B cell (primary cell): ENCODE measurements around the gene CDHR5. TPM values are rescaled to one million over a fixed set of nuclear protein-coding genes. Genes with fewer than 3 reads are reported as not detected.

Experiments used
- ATAC-seq: fragments of 200-7000 bp; cut with Tn5 transposase; one replicate; pipeline ENCODE4 v1.10.0; 2021; ENCODE audit warnings: low read depth, mild to moderate bottlenecking, moderate number of reproducible peaks, moderate library complexity
- CTCF ChIA-PET: fragments of 350-600 bp; sonication (Branson Sonifier 250); formaldehyde crosslinking; loops from one replicate; lab custom pipeline; 2021; ENCODE audit warnings: antibody characterized with exemption, inconsistent platforms; lab: Charles Lee
- POLR2A ChIA-PET: fragments of 350-600 bp; sonication (Branson Sonifier 250); formaldehyde crosslinking; loops from one replicate; lab custom pipeline; 2021; ENCODE audit warnings: antibody characterized with exemption; lab: Charles Lee
- DNase-seq: peaks from one replicate; pipeline ENCODE4 v3.0.0; 2013
- H2AFZ ChIP-seq: 2 replicates; pipeline ENCODE4 v1.6.1; 2012; ENCODE audit warnings: mild to moderate bottlenecking, low read depth, low read length; ENCODE audit not compliant: insufficient read depth, poor library complexity, severe bottlenecking
- H3K27ac ChIP-seq, 2 donors: 1 replicate in 1 of 2; 2 replicates in 1 of 2; pipeline ENCODE4 v1.5.1; 2012 to 2013; ENCODE audit warnings: low read length in 2 of 2, mild to moderate bottlenecking in 2 of 2, moderate library complexity in 1 of 2
- H3K27me3 ChIP-seq, 4 experiments: fragments of 200-600 bp in 1 of 4; sonication (generic) in 1 of 4; replicated peaks in 1 of 4; 1 replicate in 2 of 4; 2 replicates in 2 of 4; pipeline versions ENCODE4 v1.6.1 to v1.7.0; 2013 to 2016; ENCODE audit warnings: low read length in 3 of 4, mild to moderate bottlenecking in 2 of 4, mixed read lengths in 1 of 4, moderate library complexity in 1 of 4; ENCODE audit not compliant: insufficient read depth in 4 of 4, control insufficient read depth in 3 of 4; ENCODE audit errors: control extremely low read depth in 1 of 4
- H3K36me3 ChIP-seq, 2 experiments: replicated peaks in 1 of 2; 1 replicate in 1 of 2; 2 replicates in 1 of 2; pipeline versions ENCODE4 v1.6.1 to v1.7.1; 2013; ENCODE audit warnings: low read length in 1 of 2; ENCODE audit not compliant: insufficient read depth in 2 of 2, control insufficient read depth in 1 of 2; ENCODE audit errors: control extremely low read depth in 1 of 2, extremely low read depth in 1 of 2
- H3K4me1 ChIP-seq, 2 donors: fragments of 200-600 bp in 1 of 2; sonication (generic) in 1 of 2; 1 replicate in 1 of 2; 2 replicates in 1 of 2; pipeline versions ENCODE4 v1.5.1 to v1.6.1; 2013 to 2017; ENCODE audit warnings: low read length in 2 of 2; ENCODE audit not compliant: control insufficient read depth in 2 of 2, insufficient read depth in 2 of 2
- H3K4me2 ChIP-seq: replicated peaks from 2 replicates; pipeline ENCODE3; 2012; ENCODE audit warnings: mild to moderate bottlenecking, low read depth, low read length; ENCODE audit not compliant: poor library complexity, severe bottlenecking
- H3K4me3 ChIP-seq, 5 experiments: fragments of 200-600 bp in 1 of 5; sonication (generic) in 1 of 5; 1 replicate in 3 of 5; 2 replicates in 2 of 5; pipeline versions ENCODE4 v1.5.1 to v1.7.0; 2011 to 2016; ENCODE audit warnings: low read length in 4 of 5, mild to moderate bottlenecking in 4 of 5, low read depth in 2 of 5, control low read depth in 1 of 5, moderate library complexity in 1 of 5; ENCODE audit not compliant: insufficient read depth in 1 of 5; ENCODE audit errors: control extremely low read depth in 1 of 5, extremely low read depth in 1 of 5
- H3K79me2 ChIP-seq: fragments of 200-600 bp; sonication (generic); one replicate; pipeline ENCODE4 v1.6.0; 2016; ENCODE audit warnings: low read length; ENCODE audit not compliant: control insufficient read depth, insufficient read depth
- H3K9ac ChIP-seq: fragments of 200-600 bp; sonication (generic); 2 replicates; pipeline ENCODE4 v1.6.1; 2017; ENCODE audit warnings: mild to moderate bottlenecking, low read length, moderate library complexity
- H3K9me3 ChIP-seq, 3 donors: one replicate each; pipeline versions ENCODE4 v1.6.1 to v1.7.1; 2013; ENCODE audit warnings: low read length in 2 of 3; ENCODE audit not compliant: control insufficient read depth in 2 of 3, insufficient read depth in 1 of 3; ENCODE audit errors: control extremely low read depth in 1 of 3
- H4K20me1 ChIP-seq: 2 replicates; pipeline ENCODE4 v1.6.0; 2012; ENCODE audit warnings: mild to moderate bottlenecking, low read length; ENCODE audit not compliant: insufficient read depth, control insufficient read depth, poor library complexity, severe bottlenecking
- H3K27ac Mint-ChIP-seq: one replicate; pipeline ENCODE4 v1.8.0; 2021; ENCODE audit warnings: mixed read lengths
- H3K27me3 Mint-ChIP-seq: one replicate; pipeline ENCODE4 v1.8.0; 2021; ENCODE audit warnings: mixed read lengths
- H3K4me1 Mint-ChIP-seq: one replicate; pipeline ENCODE4 v1.8.0; 2021; ENCODE audit warnings: mixed read lengths
- H3K4me3 Mint-ChIP-seq: one replicate; pipeline ENCODE4 v1.8.0; 2021; ENCODE audit warnings: mixed read lengths
- H3K9me3 Mint-ChIP-seq: one replicate; pipeline ENCODE4 v1.8.0; 2022; ENCODE audit warnings: mixed read lengths; ENCODE audit not compliant: insufficient read depth
- CTCF ChIP-seq: fragments of 200-600 bp; IDR thresholded peaks from one replicate; pipeline ENCODE4 v1.8.0; 2022; ENCODE audit warnings: antibody characterized with exemption, mild to moderate bottlenecking
- EZH2 ChIP-seq: IDR thresholded peaks from 2 replicates; pipeline ENCODE4 v1.6.1; 2012; ENCODE audit warnings: borderline replicate concordance, low read depth, mild to moderate bottlenecking, moderate library complexity, low read length; ENCODE audit not compliant: insufficient read depth, poor library complexity, severe bottlenecking
- WGBS: methylation state at CpG from one replicate; pipeline ENCODE4 v1.1.5; 2013; ENCODE audit warnings: missing lambda C conversion rate; ENCODE audit not compliant: insufficient coverage; 5-methylcytosine and 5-hydroxymethylcytosine counted together
- intact Hi-C: fragments of 100-400 bp; cut with micrococcal nuclease; formaldehyde crosslinking; loops from one replicate; pipeline ENCODE4 v1.10.0; 2022
- polyA plus RNA-seq: library from polyadenylated mRNA; depleted of rRNA; stranded (reverse); fragments of >200 nt; gene quantifications from 2 replicates; pipeline ENCODE4 v1.2.3, GENCODE V29; 2012
- total RNA-seq, 2 donors: library from RNA; stranded (reverse); fragments of 120-200 nt in 1 of 2; gene quantifications; 1 replicate in 1 of 2; 2 replicates in 1 of 2; pipeline versions ENCODE4 v1.2.3 to v1.2.4, GENCODE V29; 2013 to 2022

The CDHR5 gene
- total and polyA plus RNA-seq, 2 donors (not counting 1 experiment from before 2014, with no cell fraction given), result 0.09 TPM; not detected in 1

- Histone ChIP-seq H3K4me1 (no peaks in the 10 kb centered on the region), H2AFZ (no peak overlapping the region), H3K9me3 (no peaks in the 10 kb centered on the region), H4K20me1 (no peaks in the 10 kb centered on the region), H3K9ac (no peak overlapping the region), H3K79me2 (no peaks in the 10 kb centered on the region), H3K4me3 (no peak overlapping the region), H3K27ac (no peak overlapping the region), H3K27me3 (no peaks in the 10 kb centered on the region), H3K4me2 (no peak overlapping the region), H3K36me3 (peaks cover 0 to 31% of the 10 kb centered on the region in 2 experiments)
- H3K27me3 Mint-ChIP-seq, result no peaks in the 10 kb centered on the region
- TF ChIP-seq EZH2 (no peak), CTCF (no peak)
- CTCF ChIA-PET, result interaction anchor here (1.3 kb wide), 1 partner anchor 12 kb away, joined by 3 read pairs; no protein-coding TSS in a partner anchor
- no peak overlapping the region for H3K27ac Mint-ChIP-seq
- DNase-seq (no peak), ATAC-seq (no peak)
- intact Hi-C loops, result no loop called here
- no peaks in the 10 kb centered on the region for H3K9me3 Mint-ChIP-seq
- POLR2A ChIA-PET, result no interaction called here
- H3K4me3 Mint-ChIP-seq, result no peak overlapping the region
- H3K4me1 Mint-ChIP-seq, result no peaks in the 10 kb centered on the region
- 97% methylated on average over 17 of the region's 17 CpGs for WGBS
Measured at GRCh38 chr11:674406-674805, 49.7 kb upstream of the CDHR5 start.

- no peak overlapping the region for H3K4me3 ChIP-seq
- ATAC-seq (no peak), DNase-seq (no peak)
- intact Hi-C loops, result no loop called here
- Mint-ChIP-seq H3K4me1 (no peaks in the 10 kb centered on the region), H3K4me3 (no peak overlapping the region), H3K27me3 (no peaks in the 10 kb centered on the region), H3K9me3 (no peaks in the 10 kb centered on the region), H3K27ac (no peak overlapping the region)
- H3K4me1 ChIP-seq, result no peaks in the 10 kb centered on the region
- peaks cover 0 to 31% of the 10 kb centered on the region in 2 experiments for H3K36me3 ChIP-seq
- H3K27me3 ChIP-seq, result no peaks in the 10 kb centered on the region
- TF ChIP-seq EZH2 (no peak), CTCF (no peak)
- no peak overlapping the region for H3K27ac ChIP-seq
- 99% methylated on average over 8 of the region's 8 CpGs for WGBS
- no peak overlapping the region for H2AFZ ChIP-seq
- ChIA-PET POLR2A (interaction anchor here (0.9 kb wide), 1 partner anchor 50 kb away, joined by 3 read pairs; no protein-coding TSS in a partner anchor), CTCF (no interaction called here)
- no peaks in the 10 kb centered on the region for H3K9me3 ChIP-seq
- H3K79me2 ChIP-seq, result no peaks in the 10 kb centered on the region
- no peaks in the 10 kb centered on the region for H4K20me1 ChIP-seq
- H3K4me2 ChIP-seq, result no peak overlapping the region
- H3K9ac ChIP-seq, result no peak overlapping the region
Measured at GRCh38 chr11:673866-674265, 49.1 kb upstream of the CDHR5 start.
